RPMI7951 (cell line): ENCODE results near the gene UTS2R. TPM values are rescaled to one million over a fixed set of nuclear protein-coding genes. Genes with fewer than 3 reads are reported as not detected.
A peak's percentile ranks its signal among the peaks of the same experiment; 100 is the strongest.
"Not testable (repeated sequence)": the region's sequence is repeated elsewhere in the genome, so short reads cannot be mapped to it uniquely, and the experiment has no call there.

Experiments used
- DNase-seq: peaks from one replicate; pipeline ENCODE4 v3.0.0-alpha.2; 2012; ENCODE audit warnings: low read depth
- total RNA-seq: library from RNA; depleted of rRNA; stranded (reverse); fragments of >200 nt; shearing (Covaris generic); gene quantifications from 2 replicates; pipeline ENCODE4 v1.2.3, GENCODE V29; 2014

Gene UTS2R
- total RNA-seq, 1 experiment from 2014 or later, result not detected

DNA sequence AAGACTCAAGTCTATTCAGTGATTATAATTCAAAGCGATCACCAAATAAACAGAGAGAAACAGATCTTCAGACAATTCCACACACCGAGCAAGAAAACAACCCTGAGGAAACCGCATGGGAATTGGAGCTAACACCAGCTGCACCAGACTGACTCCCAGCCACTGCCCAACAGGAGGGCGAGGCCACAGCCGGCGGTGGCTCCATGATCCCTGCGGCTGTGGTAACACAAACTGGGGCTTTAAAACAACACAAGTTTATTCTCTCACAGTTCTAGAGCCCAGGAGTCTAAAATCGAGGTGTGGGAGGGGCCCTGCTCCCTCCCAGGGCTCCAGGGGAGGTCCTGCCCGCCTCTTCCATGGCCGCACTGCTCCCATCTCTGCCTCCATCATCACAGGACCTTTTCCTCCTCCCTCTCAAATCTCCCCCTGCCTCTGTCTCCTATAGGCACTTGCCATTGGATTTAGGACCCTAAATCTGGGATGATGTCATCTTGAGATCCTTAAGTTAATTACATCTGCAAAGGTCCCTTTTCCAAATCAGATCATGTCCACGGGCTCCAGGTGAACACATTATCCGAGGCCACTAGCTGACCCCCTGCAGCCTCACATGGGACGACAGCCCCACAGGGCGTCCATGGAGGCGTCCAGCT is 36.8 kb downstream of the UTS2R start:
- DNase-seq, result no peak

DNA sequence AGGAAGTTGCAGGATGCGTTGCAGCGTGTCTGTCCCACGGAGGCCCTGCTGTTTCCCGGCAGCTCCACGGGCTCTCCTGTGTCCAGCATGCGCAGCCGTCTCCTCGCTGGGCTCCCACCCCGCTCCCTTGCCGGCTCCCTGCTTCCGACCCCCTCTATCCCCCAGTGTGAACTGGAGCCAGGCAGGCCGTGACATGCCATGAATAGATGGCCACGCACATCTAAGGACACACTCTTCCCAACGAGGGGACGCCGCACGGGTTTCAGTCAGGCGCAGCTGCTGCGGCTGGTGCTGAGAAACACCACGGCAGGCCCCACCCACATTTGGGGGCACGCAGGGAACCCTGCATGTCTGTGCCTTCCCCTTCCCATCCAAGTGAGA is 37.4 kb downstream of the UTS2R start:
- no peak for DNase-seq

DNA sequence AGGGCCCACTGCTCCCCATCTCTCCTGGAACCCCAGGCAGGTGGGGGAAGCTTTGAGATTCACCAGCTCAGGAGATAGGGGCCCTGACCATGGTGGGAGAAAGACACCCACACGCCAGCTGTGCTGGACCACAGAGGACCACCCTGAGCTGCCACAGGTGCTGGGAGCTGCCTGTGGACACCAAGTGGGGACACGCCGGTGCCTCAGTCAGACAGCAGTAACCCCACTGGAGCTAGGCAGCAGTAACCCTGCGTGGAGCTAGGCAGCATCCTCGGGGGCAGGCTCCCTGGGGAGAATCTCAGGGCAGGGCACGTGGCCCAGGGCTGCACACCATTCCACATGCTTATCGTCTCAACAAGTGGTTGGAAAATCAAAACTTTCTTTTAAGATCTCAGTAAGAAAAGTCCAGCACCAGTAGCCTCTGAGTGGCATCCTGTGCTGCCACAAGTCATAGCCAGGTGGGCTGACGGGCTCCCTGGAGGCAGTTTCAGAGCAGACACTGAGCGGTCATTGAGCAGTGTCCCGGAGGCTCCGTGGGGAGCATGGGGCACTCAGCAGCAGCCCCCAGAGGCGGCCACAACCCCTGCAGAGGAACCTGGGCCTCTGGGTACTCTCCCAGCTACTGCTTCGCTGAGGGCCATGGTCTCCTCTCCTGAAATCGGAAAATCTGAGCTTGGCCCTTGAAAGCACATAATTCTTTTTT is 38.6 kb downstream of the UTS2R start:
- DNase-seq, result no peak

DNA sequence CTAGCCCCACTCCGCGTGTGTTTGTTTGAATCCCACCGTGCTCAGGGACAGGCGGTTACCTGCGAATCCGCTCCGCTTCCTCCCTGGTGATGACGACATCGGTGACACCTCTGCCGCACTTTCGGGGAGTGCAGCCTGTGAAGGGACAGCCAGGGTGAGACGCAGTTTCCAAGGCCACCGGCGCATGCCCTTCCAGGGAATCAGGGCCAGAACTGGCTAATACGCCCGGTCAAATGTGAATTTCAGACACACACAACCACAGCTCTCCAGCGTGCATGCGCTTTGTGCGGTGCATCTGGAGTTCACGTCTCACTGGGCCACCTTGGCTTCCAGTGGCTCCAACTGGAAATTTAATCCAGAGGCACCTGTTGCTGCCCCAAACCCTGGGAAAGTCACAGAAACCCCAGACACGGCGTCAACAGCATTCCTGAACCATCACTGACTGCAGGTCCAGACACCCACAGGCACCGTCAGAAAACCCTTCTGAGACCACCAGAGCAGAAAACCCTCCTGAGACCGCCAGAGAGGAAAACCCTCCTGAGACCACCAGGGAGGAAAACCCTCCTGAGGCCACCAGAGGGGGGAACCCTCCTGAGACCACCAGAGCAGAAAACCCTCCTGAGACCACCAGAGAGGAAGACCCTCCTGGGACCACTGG is 40.0 kb downstream of the UTS2R start:
- DNase-seq, result no peak

DNA sequence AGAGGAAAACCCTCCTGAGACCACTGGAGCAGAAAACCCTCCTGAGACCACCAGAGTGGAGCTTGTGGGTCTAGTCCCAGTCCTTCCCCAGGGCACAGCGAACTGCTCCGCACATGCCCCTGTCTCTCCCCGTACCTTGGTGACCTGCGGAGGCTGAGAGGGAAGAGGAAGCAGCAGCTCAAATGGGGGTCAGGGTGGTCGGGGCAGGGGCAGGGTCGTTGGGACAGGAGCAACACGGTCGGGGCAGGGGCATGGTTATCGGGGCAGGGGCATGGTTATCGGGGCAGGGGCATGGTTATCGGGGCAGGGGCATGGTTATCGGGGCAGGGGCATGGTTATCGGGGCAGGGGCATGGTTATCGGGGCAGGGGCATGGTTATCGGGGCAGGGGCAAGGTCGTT is 40.5 kb downstream of the UTS2R start:
- DNase-seq, result not testable (repeated sequence)

DNA sequence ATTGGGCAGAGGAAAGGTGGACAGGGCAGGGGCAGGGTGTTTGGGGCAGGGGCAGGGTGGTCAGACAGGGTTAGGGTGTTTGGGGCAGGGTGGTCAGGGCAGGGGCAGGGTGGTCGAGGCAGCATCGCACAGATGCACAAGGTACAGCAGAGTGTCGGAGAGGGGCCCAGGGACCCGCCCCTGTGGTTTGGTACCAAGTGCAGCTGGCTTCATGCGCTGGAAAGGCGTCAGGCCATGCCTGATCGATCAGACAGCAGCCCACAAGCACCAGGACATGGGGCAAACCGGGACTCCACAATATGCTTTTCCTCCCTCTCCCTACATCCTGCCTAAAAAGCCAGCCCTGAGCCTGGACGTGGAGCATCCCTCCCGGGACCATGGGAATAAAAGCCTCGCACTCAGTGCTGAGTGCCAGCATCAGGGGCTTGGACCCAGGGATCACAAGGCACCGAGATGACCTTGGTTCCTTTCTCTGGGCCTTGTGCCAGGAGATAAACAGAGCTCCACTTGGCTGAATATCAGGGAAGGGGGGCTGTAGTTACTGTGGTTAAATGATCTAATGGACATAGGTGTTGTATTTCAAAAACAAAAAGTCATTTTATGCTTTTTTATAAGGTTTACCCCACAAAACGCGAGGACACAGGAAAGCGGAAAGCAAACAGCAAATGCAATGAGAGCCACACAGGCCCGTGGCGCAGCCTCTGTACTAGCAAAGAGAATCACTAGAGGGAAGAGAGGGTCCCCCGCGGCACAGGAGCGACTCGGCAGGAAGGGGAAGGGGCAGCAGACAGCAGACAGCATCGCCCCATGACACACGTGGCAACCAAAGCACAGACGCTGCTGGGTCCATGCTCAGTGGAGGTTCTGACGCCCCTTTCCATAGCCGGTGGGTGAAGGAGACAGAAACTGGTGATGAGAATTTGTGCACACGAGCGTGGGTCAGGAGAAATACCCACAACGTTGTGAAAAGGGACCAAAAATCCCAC is 41.3 kb downstream of the UTS2R start:
- DNase-seq, result no peak

DNA sequence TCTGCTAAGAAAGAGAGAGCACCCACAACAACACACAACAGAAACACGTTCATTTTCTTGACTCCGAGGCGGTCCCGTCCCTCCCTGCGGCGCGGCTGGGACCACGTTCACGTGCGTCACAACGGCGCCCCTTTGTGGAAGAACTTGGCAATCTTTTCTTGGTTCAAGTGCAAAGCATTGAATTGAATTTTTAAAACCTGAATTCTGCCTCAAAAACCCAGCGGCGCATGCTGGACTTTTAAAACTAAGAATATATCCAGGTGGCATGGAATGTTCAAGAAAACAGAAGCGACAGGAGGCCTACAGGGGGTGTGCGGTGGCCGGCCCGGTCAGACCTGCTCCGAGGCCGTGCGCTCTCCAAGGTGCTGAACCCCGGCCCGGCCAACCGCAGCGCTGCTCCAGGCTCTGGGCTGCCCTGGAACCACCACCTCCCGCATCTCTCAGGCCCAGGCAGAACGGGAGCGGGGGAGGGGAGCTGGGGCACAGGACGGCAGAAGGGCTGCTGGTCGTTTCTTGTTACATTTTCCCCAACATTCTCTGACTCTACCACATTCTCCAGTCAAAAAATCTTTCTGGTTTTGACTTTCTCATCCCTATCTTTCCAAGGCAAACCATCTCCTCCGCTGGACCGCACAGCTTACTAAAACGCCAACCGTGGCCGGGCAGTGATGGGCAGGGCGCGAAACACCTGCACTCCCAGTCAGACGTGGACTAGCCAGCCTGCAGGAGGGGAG is 43.1 kb downstream of the UTS2R start:
- DNase-seq, result peak; percentile 48

DNA sequence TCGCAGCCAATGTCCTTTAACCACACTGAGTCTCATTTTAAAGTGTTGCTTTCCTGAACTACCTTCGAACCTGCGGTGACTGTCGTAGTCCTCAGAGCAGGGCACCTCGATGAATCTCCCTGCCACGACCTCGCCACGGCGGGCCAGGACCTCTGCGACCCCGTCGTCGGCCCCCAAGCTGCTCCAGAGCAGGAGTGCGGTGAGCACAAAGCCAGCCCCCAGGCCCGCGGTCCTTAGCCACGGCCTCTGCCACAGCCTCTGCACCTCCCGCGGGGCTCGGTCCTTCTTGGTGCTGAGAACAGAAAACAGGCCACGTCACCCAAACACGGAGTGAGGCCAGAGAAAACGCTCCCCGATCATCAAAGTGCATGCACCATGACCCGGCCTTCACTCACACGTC is 43.8 kb downstream of the UTS2R start:
- DNase-seq, result no peak

DNA sequence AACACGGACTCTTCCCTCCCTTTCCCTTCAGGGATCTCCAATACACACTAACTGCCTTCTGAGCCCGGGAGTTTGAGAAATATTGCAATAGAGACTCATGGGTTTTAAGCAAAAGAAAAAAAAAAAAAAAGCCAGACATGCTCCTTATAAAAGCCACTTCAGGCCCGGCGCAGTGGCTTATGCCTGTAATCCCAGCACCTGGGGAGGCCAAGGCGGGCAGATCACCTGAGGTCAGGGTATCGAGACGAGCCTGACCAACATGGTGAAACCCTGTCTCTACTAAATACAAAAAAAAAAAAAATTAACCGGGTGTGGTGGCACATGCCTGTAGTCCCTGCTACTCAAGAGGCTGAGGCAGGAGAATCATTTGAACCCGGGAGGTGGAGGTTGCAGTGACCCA is 44.2 kb downstream of the UTS2R start:
- no peak for DNase-seq

DNA sequence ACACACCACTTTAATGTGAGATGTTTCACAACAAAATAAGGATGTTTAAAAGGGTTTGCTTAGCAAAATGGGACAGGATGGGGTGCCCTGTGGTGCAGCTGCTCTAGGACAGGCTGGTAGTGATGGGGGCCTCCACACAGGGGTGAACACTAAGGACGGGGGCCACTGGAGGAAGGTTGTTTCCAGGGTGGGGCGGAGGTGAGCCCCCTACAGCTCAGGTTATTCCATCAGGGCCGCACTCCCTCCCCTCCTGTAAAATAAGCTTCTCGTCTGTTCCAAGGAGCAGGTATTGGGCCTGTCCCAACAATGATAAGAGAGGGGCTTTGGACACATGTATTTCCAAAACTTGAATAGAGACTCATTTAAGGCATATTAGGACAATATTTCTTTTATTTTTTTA is 44.7 kb downstream of the UTS2R start:
- DNase-seq, result no peak

DNA sequence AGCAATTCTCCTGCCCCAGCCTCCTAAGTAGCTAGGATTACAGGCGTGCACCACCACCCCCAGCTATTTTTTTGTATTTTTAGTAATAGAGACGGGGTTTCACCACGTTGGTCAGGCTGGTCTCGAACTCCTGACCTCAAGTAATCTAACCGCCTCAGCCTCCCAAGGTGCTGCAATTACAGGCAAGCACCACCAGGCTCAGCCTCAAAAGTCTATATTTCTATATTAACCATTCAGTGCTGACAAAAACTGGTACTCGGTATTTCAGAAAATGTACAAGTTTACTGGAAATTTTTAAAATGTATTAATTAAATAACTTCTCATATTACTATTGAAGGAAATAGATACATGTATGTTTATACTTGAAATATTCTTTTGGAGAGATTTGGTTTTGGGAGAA is 45.2 kb downstream of the UTS2R start:
- DNase-seq, result no peak

DNA sequence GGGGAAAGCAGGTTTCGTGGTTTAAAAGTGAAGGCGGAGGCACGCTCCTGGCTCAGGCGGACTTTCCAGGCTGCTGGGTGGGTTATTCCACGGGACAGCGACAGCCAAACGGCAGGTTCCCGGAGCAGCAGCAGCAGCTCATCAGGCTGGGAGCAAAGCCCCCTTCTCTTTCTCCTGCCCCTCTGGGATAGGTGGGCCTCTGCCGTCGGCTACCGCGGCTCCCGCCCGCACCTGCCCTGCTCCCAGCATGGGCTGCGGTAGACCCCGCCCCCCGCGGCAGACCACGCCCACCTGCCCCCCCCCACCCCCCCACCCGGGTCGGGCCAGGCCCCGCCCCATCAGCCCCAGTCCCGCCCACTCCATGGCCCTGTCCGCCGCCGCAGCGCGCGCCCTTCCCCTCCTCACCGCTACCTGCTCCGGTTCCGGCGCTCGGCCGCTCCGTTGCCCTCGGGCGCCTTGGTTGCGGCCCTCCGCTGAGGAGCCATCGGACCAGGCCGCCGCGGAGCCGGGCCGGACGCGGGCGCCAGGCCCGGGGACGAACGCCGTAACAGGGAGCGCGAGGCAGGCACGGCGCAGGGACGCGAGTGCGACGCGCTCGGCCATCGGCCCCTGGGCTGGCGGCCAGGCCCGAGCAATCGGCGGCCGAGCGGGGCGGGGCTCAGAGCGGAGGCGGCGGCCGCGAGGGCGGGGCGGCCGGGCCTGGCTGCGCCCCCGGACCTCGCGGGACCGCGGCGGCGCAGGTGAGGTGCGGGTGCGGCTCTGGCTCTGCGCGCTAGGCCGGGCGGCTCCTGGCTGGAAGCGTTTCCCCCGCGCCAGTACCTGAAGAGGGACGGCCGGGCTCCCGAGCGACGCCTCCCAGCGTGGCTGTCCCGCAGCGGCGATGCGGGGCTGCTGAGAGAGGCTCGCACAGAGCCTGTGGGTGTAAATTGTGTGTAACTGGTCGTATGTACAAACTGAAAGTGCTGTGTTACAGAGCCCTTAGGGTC is 46.7 kb downstream of the UTS2R start, which contains the start of the genes HEXD and OGFOD3:
HEXD (plus strand) TSS at position 347 of the 986 bp plus-strand sequence. CDS start 1,453 bp downstream, outside the sequence.
OGFOD3 (minus strand) TSS at position 586 of the 986 bp plus-strand sequence; CDS start at position 485, 101 bp downstream.
- peak; percentile 77 for DNase-seq

DNA sequence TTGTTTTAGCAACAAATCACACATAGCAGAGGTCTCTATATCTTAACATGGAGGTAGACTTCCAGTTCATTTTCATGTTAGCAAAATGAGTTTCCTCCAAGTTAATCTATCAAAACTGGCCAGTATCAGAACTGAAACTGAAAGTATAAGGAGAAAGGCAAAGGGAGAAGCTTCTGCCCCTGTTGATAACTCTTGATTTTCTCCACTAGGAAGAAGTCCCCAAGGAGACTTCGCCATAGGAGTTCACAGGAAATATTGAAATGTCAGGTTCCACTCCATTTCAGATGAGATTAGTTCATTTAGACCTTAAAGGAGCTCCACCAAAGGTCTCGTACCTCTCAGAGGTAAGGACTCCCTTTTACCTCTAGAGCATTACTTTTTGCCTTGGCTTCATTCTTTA is 48.0 kb downstream of the UTS2R start:
- peak; percentile 37 for DNase-seq

DNA sequence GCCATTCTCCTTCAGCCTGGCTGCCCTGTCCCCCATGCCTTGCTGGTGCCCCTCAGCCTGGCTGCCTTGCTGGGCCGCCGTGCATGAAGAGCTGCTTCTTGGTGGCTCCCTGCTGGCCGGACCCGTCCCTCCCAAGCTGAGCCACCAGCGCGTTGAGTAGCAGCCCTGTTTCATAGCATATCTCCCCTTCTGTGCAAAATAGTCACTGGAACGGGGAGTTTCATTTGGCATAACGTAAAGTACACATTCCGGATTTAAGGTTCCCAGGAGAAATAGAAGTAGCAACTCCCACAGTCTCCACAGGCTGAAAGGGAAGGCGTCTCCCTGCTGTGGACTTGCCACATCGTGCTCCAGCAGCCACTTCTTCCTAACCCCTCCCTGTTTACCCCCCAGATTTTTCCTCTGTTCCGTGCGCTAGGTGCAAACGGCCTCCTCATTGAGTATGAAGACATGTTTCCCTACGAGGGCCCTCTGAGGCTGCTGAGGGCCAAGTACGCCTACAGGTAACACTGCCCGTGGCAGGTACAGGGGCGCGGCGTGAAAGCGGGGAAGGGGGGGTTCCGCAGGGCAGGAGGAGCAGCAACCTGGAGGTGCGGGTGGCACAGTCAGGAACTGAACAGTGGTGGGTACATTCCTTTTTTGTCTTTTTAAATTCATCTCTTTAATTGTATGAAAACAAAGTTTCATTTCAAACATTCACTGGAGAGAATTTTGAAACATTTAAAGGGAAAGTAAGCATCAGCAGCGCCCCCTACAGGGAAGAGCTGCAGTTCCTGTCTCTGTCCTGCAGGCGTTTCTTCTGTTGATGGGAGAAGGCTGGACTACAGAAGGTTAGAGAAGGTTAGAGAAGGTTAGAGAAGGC is 52.7 kb downstream of the UTS2R start:
- DNase-seq, result no peak

DNA sequence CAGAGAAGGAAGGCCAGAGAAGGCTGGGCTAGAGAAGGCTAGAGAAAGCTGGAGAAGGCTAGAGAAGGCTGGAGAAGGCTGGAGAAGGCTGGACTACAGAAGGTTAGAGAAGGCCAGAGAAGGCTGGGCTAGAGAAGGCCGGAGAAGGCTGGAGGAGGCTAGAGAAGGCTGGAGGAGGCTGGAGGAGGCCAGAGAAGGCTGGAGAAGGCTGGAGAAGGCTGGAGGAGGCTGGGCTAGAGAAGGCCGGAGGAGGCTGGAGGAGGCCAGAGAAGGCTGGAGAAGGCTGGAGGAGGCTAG is 53.2 kb downstream of the UTS2R start:
- DNase-seq, result no peak
